ES-I3 (cell line): Measurements from ENCODE around the gene SMYD5.

Experiments used
- H3K36me3 ChIP-seq: 2 replicates; pipeline ENCODE4 v1.6.1; 2013; ENCODE audit warnings: mild to moderate bottlenecking, low read length, control low read depth, moderate library complexity; ENCODE audit not compliant: insufficient read depth
- H3K4me1 ChIP-seq: 2 replicates; pipeline ENCODE4 v1.6.1; 2013; ENCODE audit warnings: mild to moderate bottlenecking, control low read depth, low read length; ENCODE audit not compliant: insufficient read depth
- H3K9ac ChIP-seq: 2 replicates; pipeline ENCODE4 v1.6.1; 2013; ENCODE audit warnings: low read depth, mild to moderate bottlenecking, low read length, moderate library complexity
- H3K9me3 ChIP-seq: 2 replicates; pipeline ENCODE4 v1.6.1; 2013; ENCODE audit warnings: mild to moderate bottlenecking, low read length, moderate library complexity; ENCODE audit not compliant: control insufficient read depth, insufficient read depth

SMYD5 gene

GRCh38 chr2:73217826-73218225, 3.8 kb downstream of the SMYD5 start:
- H3K9me3 ChIP-seq, result no peaks in the 10 kb centered on the region
- H3K9ac ChIP-seq, result no peak overlapping the region
- peaks cover 4% of the 10 kb centered on the region for H3K4me1 ChIP-seq
- H3K36me3 ChIP-seq, result 0 out of 2 replicates have a peak, but pooled peaks cover 4% of the 10 kb centered on the region

- H3K9ac ChIP-seq, result no peak overlapping the region
- no peaks in the 10 kb centered on the region for H3K9me3 ChIP-seq
These were observed 4.3 kb downstream of the SMYD5 start for GRCh38 chr2:73218298-73218697.

GRCh38 chr2:73223821-73224220, 9.8 kb downstream of the SMYD5 start:
- no peaks in the 10 kb centered on the region for H3K9me3 ChIP-seq
- H3K36me3 ChIP-seq, result 0 out of 2 replicates have a peak, but pooled peaks cover 4% of the 10 kb centered on the region
- no peak overlapping the region for H3K9ac ChIP-seq
- H3K4me1 ChIP-seq, result no peaks in the 10 kb centered on the region

More at GRCh38 chr2:73218298-73218697, 4.3 kb downstream of the SMYD5 start:
- Histone ChIP-seq H3K4me1 (peaks cover 2% of the 10 kb centered on the region), H3K36me3 (0 out of 2 replicates have a peak, but pooled peaks cover 4% of the 10 kb centered on the region)

- Histone ChIP-seq H3K9ac (no peak overlapping the region), H3K9me3 (no peaks in the 10 kb centered on the region), H3K4me1 (no peaks in the 10 kb centered on the region), H3K36me3 (0 out of 2 replicates have a peak, but pooled peaks cover 4% of the 10 kb centered on the region)
These were observed 11.7 kb downstream of the SMYD5 start for GRCh38 chr2:73225513-73226360.

DNA sequence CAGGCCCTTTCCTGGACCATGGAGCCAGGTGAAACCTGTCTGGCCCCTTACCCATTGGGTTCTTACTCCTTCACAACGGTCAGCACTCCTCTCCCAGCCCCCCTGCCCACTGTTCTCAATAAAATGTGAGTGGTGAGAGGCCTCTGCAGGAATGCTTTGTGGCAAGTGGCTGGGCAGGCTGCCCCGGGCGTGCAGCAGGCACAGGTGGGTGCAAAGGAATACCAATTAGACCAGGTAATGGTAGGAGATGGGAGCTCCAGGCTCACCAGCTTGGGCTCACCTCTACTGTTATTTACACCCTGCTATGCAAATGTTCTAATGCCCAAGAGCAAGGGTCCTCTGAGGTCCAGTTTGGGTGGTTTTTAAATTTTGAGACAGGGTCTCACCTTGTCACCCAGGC, 13.0 kb downstream of the SMYD5 start:
- no peaks in the 10 kb centered on the region for H3K9me3 ChIP-seq
- H3K36me3 ChIP-seq, result no peaks in the 10 kb centered on the region
- H3K4me1 ChIP-seq, result no peaks in the 10 kb centered on the region

DNA sequence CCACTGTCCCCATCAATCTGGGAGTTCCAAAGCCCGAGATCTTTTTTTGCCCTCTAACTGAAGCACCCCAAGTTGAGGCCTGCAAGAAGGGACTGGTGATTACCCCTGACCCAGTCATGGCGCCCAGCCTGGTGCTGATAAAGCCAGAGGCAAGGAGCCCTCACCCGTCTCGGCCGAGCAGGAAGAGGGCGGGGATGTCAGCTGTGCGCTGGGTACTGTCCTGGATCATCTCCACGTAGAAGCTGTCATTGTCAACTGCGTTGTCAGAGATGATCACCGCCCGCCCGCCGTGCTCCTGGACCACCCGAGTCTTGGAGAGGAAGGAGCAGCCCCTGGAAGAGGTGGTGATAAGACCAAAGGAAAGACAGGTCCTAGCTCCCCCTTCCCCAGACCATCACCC, 14.6 kb downstream of the SMYD5 start:
- Histone ChIP-seq H3K4me1 (no peaks in the 10 kb centered on the region), H3K36me3 (no peaks in the 10 kb centered on the region), H3K9me3 (no peaks in the 10 kb centered on the region), H3K9ac (no peak overlapping the region)

More for the DNA sequence above, 13.0 kb downstream of the SMYD5 start:
- no peak overlapping the region for H3K9ac ChIP-seq

DNA sequence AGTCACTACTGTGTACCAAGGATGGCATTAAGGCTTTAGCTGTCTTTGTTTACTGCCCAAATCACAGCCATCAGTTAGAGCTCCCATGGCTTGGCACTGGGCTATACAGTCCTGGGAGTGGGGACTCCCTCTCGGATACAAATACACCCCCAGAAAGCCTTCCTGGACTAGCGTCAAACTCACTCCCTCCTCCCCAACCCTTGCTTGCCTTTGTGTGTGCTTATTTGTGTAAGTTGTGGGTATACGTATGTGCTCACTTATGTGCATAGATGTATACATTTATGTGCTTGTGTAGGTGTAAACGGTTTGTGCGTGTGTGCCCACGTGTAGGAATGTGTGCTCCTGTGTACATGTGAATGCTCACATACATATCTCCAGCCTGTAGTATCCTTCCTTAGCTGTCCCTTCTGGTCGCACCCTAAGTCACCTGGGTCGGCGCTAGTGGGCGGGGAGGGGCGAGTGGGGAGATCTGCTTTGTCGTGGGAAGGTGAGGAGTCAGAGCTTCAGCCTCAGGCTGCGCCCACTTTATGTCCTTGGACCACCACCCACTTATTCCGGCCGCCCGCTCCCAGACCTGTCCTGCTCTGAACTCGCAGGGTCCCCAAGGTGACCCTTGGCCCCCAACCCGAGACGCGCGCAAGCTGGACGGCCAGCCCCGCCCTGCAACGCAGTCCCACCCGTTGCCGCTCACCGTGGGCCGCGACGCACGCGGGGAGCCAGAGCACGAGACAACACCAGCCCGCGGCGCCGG, 18.5 kb downstream of the SMYD5 start:
- no peaks in the 10 kb centered on the region; the same call in 1 of the 2 replicates for H3K36me3 ChIP-seq
- peaks cover 4% of the 10 kb centered on the region; the same call in 1 of the 2 replicates for H3K4me1 ChIP-seq
- H3K9me3 ChIP-seq, result no peaks in the 10 kb centered on the region
- H3K9ac ChIP-seq, result peak overlapping the region; percentile 66; the same call in 1 of the 2 replicates

DNA sequence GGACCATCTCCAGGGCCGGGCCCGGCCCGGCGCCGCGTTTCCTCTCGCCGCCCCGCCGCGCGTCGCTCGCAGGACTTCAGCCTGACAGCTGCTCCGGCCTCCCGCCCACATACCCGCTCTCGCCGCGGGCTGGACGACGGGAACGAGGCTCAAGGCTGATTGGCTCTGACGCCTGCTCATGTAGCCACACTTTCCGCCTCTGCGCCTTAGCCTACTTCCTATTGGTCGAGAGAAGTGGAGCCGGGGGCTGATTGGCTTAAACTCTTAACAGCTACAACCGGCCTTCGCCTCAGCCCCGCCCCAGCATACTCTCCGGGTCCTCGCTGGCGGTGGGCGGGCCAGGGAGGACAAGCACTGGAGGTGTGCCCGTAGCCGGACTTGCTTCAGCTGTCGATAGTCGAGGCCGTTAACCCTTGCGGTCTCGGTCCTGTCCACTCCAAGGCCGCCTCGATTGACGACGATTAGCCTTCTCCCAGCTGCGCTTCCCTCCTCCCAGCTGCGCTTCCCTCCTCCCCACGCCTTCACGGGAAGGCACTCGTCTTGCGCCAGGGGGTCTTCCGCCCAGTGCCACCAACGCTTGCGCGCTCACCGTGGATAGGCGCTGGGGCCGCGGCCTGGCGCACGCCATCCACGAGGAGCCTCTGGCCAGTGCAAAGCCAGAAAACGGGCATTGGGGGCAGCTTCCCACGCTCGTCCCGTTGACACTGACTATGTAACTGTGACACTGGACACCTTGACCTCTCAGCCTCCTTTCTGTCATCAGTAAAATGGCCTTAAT, 19.3 kb downstream of the SMYD5 start, which contains the start of gene PRADC1:
TSS of gene PRADC1 (minus strand) at position 86 of the 778 bp plus-strand sequence. CDS start at position 7, 79 bp downstream.
- no peaks in the 10 kb centered on the region; the same call in 1 of the 2 replicates for H3K36me3 ChIP-seq
- H3K9ac ChIP-seq, result peak within 1 kb of the TSS; percentile 83
- H3K9me3 ChIP-seq, result no peaks in the 10 kb centered on the region
- H3K4me1 ChIP-seq, result peaks cover 7% of the 10 kb centered on the region

GRCh38 chr2:73233932-73234832, 20.1 kb downstream of the SMYD5 start, which contains the start of gene CCT7:
Gene CCT7 (plus strand): TSS chr2:73234308. CDS start chr2:73234379, 71 bp downstream.
- Histone ChIP-seq H3K9me3 (no peaks in the 10 kb centered on the region), H3K36me3 (peaks cover 2% of the 10 kb centered on the region; the same call in 1 of the 2 replicates), H3K9ac (peak within 1 kb of the TSS; percentile 83), H3K4me1 (peaks cover 11% of the 10 kb centered on the region)

GRCh38 chr2:73235315-73236028, 21.4 kb downstream of the SMYD5 start:
- H3K36me3 ChIP-seq, result peaks cover 9% of the 10 kb centered on the region; the same call in 1 of the 2 replicates

GRCh38 chr2:73237168-73237567, 23.1 kb downstream of the SMYD5 start:
- no peaks in the 10 kb centered on the region for H3K9me3 ChIP-seq
- H3K9ac ChIP-seq, result no peak overlapping the region
- peaks cover 11% of the 10 kb centered on the region for H3K4me1 ChIP-seq
- H3K36me3 ChIP-seq, result peaks cover 9% of the 10 kb centered on the region; the same call in 1 of the 2 replicates

More at GRCh38 chr2:73235315-73236028, 21.4 kb downstream of the SMYD5 start:
- Histone ChIP-seq H3K4me1 (peaks cover 11% of the 10 kb centered on the region), H3K9ac (peak overlapping the region; percentile 83), H3K9me3 (no peaks in the 10 kb centered on the region)

DNA sequence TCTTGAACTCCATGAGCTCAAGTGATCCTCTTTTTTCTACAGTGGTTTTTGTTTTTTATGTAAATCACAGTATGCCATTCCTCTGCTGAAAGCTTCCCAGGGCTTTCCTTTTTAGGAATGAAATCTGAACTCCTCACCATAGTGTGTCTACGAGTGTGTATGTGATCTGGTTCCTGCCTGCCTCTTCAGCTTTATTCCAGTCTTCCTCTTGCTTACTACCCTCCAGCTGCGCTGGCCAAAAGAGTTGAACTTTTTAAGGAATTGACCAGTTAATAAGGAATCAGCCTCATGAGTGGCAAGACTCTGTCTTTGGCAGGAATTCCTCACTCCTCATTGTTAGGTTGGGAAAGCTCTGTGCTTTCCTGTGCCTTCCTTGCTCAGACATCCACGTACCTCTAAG, 24.1 kb downstream of the SMYD5 start:
- H3K36me3 ChIP-seq, result peaks cover 17% of the 10 kb centered on the region
- no peaks in the 10 kb centered on the region for H3K9me3 ChIP-seq
- H3K9ac ChIP-seq, result peak overlapping the region; percentile 21
- peaks cover 11% of the 10 kb centered on the region for H3K4me1 ChIP-seq
